Fibroblast of skin of left quadriceps (primary cell): ENCODE measurements around the gene C6orf136.
A peak's percentile ranks its signal among the peaks of the same experiment; 100 is the strongest.

Experiments
- DNase-seq, 2 experiments: peaks; one replicate each; pipeline ENCODE4 v3.0.0-alpha.2; 2013; ENCODE audit warnings: low read depth in 2 of 2

C6orf136 gene

GRCh38 chr6:30615219-30615957, 31.5 kb upstream of the C6orf136 start:
- DNase-seq = peak; percentile 91 to 92

GRCh38 chr6:30615958-30616810, 30.7 kb upstream of the C6orf136 start:
- no peak for DNase-seq

- peak; percentile 100 for DNase-seq
Measured at GRCh38 chr6:30616811-30617564, 29.9 kb upstream of the C6orf136 start, which contains the start of gene PPP1R10. PPP1R10 (minus strand) TSS chr6:30617243; CDS start chr6:30609944, 7,299 bp downstream.

- peak; percentile 96 for DNase-seq
Measured at GRCh38 chr6:30617565-30618269, 29.2 kb upstream of the C6orf136 start, which contains the start of gene MRPS18B. MRPS18B (plus strand) TSS chr6:30617840; CDS start chr6:30617866, 26 bp downstream.

GRCh38 chr6:30618270-30618797, 28.6 kb upstream of the C6orf136 start:
- no peak for DNase-seq

GRCh38 chr6:30619561-30619960, 27.4 kb upstream of the C6orf136 start:
- no peak for DNase-seq

GRCh38 chr6:30625511-30625910, 21.4 kb upstream of the C6orf136 start:
- no peak for DNase-seq

- DNase-seq = peak in 1 of 2 experiments; percentile 42
Measured at GRCh38 chr6:30626484-30627366, 20.2 kb upstream of the C6orf136 start, which contains the start of gene ATAT1. ATAT1 (plus strand) TSS chr6:30626874.

GRCh38 chr6:30635834-30636233, 11.1 kb upstream of the C6orf136 start:
- DNase-seq = no peak

GRCh38 chr6:30640481-30640880, 6.5 kb upstream of the C6orf136 start:
- no peak for DNase-seq

GRCh38 chr6:30641048-30641447, 5.9 kb upstream of the C6orf136 start:
- no peak for DNase-seq

GRCh38 chr6:30643656-30644055, 3.3 kb upstream of the C6orf136 start:
- DNase-seq = no peak

GRCh38 chr6:30644769-30645168, 2.2 kb upstream of the C6orf136 start:
- no peak for DNase-seq

- DNase-seq = no peak
Measured at GRCh38 chr6:30645989-30646388, 944 bp upstream of the C6orf136 start.

GRCh38 chr6:30647242-30648116, 546 bp downstream of the C6orf136 start:
- no peak for DNase-seq

- no peak for DNase-seq
Measured at GRCh38 chr6:30651143-30651542, 4.2 kb downstream of the C6orf136 start.

- no peak for DNase-seq
Measured at GRCh38 chr6:30654798-30655742, 8.1 kb downstream of the C6orf136 start.

- DNase-seq = no peak
Measured at GRCh38 chr6:30655743-30656094, 8.8 kb downstream of the C6orf136 start.
